Peyer's patch (tissue), 4 donors: Measurements from ENCODE around the gene SLC23A2. TPM values are rescaled to one million over a fixed set of nuclear protein-coding genes. Genes with fewer than 3 reads are reported as not detected.

ENCODE experiments used
- DNase-seq, 3 donors: peaks; one replicate each; pipeline ENCODE4 v3.0.0-alpha.2; 2017 to 2019
- H3K27ac ChIP-seq, 4 donors: fragments of 200-600 bp; sonication (generic); one replicate each; pipeline ENCODE4 v1.5.1; 2016 to 2019
- H3K27me3 ChIP-seq, 2 donors: fragments of 200-600 bp; sonication (generic); one replicate each; pipeline ENCODE4 v1.5.1; 2019
- H3K36me3 ChIP-seq, 3 donors: fragments of 200-600 bp; sonication (generic); one replicate each; pipeline ENCODE4 v1.5.1; 2016 to 2019
- H3K4me1 ChIP-seq, 4 donors: fragments of 200-600 bp; sonication (generic); one replicate each; pipeline ENCODE4 v1.5.1; 2016 to 2019
- H3K4me3 ChIP-seq, 4 donors: fragments of 200-600 bp; sonication (generic); 1 replicate in 3 of 4; 2 replicates in 1 of 4; pipeline ENCODE4 v1.5.1; 2016 to 2019; ENCODE audit warnings: mild to moderate bottlenecking in 1 of 4
- H3K9me3 ChIP-seq, 4 donors: fragments of 200-600 bp; sonication (generic); one replicate each; pipeline ENCODE4 v1.5.1; 2016 to 2019; ENCODE audit warnings: mild to moderate bottlenecking in 1 of 4
- POLR2A ChIP-seq, 2 donors: fragments of 450-650 bp; IDR thresholded peaks; one replicate each; pipeline ENCODE4 v1.5.1; 2017; ENCODE audit warnings: antibody characterized with exemption in 2 of 2, mild to moderate bottlenecking in 2 of 2, moderate library complexity in 2 of 2
- total RNA-seq, 4 donors: library from RNA; depleted of rRNA; stranded (reverse); fragments of >200 nt; gene quantifications; one replicate each; pipeline ENCODE4 v1.1.0, GENCODE V29; 2016
- TF ChIP-seq, protein P1 (sequence below), 6 experiments: fragments of 450-650 bp in 4 of 6; fragments of 200-600 bp in 2 of 6; sonication (generic) in 1 of 6; IDR thresholded peaks; one replicate each; pipeline ENCODE4 v1.5.1; 2017 to 2019; ENCODE audit warnings: antibody characterized with exemption in 6 of 6, mild to moderate bottlenecking in 3 of 6, moderate library complexity in 1 of 6

The SLC23A2 gene
- total RNA-seq, 4 donors from 2014 or later, result 4.2 to 18.2 (median 11.0) TPM

DNA sequence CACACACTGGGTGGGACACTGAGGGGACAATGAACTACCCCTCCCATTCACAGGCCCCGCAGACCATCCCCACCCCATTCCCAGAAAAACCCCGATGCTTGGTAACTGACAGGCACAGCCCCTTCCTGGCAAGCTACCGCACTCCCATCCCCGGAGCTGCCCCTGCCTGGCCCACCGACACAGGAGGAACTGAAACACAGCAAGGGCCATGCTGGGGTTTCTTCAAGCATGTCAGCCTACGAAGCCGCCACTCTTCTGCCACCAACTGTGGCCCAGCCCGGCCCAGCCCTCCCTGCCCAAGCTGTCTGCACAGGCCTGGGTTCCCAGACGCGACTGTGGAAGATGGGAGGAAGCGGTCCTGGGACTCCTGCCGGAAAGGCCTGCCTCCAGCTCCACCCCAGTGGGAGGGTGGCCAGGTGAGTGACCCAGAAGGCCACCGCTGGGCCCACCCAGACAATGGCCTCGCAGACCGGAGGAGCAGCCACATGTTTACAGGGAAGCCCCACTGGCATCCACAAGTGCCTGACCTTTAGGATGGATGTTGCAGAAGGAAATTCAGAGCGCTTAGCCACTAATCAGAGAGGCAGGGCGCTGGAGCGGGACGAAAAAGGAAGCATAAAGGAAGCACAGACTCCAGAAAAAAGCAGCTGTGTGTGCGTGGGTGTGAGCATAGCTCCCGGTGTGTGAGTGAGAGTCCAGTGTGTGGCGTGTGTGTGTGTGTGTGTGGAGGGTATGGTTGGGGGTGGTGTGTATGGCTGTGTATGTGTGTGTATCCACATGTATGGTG, 188.0 kb downstream of the SLC23A2 start:
- peak overlapping the region; percentile 84 to 95 (median 84) for H3K27ac ChIP-seq
- no peak for TF ChIP-seq POLR2A (IDR thresholded peaks at IDR 0.05)
- TF ChIP-seq, protein P1, sequence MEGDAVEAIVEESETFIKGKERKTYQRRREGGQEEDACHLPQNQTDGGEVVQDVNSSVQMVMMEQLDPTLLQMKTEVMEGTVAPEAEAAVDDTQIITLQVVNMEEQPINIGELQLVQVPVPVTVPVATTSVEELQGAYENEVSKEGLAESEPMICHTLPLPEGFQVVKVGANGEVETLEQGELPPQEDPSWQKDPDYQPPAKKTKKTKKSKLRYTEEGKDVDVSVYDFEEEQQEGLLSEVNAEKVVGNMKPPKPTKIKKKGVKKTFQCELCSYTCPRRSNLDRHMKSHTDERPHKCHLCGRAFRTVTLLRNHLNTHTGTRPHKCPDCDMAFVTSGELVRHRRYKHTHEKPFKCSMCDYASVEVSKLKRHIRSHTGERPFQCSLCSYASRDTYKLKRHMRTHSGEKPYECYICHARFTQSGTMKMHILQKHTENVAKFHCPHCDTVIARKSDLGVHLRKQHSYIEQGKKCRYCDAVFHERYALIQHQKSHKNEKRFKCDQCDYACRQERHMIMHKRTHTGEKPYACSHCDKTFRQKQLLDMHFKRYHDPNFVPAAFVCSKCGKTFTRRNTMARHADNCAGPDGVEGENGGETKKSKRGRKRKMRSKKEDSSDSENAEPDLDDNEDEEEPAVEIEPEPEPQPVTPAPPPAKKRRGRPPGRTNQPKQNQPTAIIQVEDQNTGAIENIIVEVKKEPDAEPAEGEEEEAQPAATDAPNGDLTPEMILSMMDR (IDR thresholded peaks at IDR 0.05), result no peak
- peaks cover 0 to 55% (median 43%) of the 10 kb centered on the region in 4 donors for H3K4me1 ChIP-seq
- no peaks in the 10 kb centered on the region for H3K9me3 ChIP-seq
- DNase-seq, result peak in 2 of 3 donors; percentile 80 to 83
- no peaks in the 10 kb centered on the region for H3K27me3 ChIP-seq
- H3K4me3 ChIP-seq, result peak overlapping the region in 3 of 4 donors; percentile 1 to 45 (median 29)
- H3K36me3 ChIP-seq, result no peaks in the 10 kb centered on the region

DNA sequence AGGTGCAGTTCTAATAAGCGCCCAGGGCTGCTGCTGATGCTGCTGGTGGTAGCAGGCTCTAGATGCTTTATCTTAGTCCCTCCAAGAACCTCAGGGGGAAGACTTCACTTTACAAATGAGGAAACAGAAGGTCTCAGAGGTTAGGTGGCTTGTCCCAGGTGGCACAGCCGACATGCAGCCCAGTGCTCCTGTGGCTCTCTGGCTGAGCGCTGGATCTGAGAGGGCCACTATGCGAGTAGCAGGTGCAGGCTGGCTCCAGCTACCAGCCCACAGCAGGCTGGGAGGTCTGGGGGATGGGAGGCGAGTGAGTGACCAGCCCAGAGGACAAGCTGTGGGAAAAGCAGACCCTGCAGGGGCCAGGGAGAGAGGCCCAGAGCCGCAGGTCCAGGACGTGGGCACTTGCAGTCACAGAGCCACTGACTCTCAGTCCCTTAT, 188.7 kb downstream of the SLC23A2 start:
- Histone ChIP-seq H3K27ac (peak overlapping the region; percentile 84 to 95 (median 84)), H3K36me3 (no peaks in the 10 kb centered on the region), H3K9me3 (no peaks in the 10 kb centered on the region), H3K27me3 (no peaks in the 10 kb centered on the region), H3K4me1 (peaks cover 0 to 55% (median 43%) of the 10 kb centered on the region in 4 donors), H3K4me3 (peak overlapping the region in 1 of 4 donors; percentile 45)
- DNase-seq, result peak in 2 of 3 donors; percentile 70 to 75
- TF ChIP-seq, protein P1 (IDR thresholded peaks at IDR 0.05), result no peak
- TF ChIP-seq POLR2A (IDR thresholded peaks at IDR 0.05), result no peak

DNA sequence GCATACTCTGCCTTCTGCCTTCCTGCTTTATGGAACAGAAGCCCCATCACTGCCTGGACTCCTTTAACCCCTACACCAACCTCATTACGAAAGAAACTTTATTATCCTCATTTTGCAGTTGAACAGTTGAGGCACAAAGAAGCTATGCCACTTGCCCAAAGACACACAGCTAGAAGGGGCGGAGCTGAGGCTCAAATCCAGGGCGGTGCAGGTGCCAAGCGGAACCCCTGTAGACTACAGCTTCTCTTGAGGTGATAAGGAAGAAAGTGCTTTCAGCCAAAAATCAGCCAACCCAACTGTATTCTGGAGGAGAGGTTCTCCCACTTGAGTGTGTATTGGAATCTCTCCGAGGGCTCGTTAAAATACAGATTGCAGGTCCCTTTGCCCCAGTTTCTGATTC, 189.1 kb downstream of the SLC23A2 start:
- Histone ChIP-seq H3K4me1 (peaks cover 0 to 55% (median 43%) of the 10 kb centered on the region in 4 donors), H3K9me3 (no peaks in the 10 kb centered on the region), H3K27me3 (no peaks in the 10 kb centered on the region), H3K4me3 (no peak overlapping the region), H3K27ac (peak overlapping the region; percentile 84 to 95 (median 84)), H3K36me3 (no peaks in the 10 kb centered on the region)
- DNase-seq, result no peak
- TF ChIP-seq, protein P1 (IDR thresholded peaks at IDR 0.05), result no peak
- no peak for TF ChIP-seq POLR2A (IDR thresholded peaks at IDR 0.05)

DNA sequence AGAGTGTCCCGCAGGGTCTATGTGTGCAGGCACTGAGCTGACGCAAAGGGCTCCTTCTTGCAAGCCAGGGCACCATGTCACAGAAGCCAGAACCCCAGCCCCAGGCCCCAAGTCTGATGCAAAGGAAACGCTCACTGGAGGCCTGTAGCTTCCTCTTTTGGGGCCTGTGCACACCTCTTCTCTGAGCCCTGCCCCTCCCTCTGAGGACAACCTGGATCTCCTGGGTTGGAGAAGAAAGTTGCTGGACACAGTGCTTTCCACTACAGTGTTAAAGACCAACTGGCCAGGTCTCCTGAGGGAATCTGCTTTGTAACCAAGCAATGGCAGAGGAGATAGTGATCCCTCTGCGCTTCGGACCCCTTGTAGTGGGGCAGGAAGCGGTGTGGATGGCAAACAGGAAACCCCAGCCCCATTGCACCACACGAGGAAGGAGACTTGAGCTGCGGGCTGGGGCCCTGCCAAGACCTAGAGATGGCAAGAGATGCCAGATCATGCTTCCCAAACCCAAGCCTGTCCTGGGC, 189.6 kb downstream of the SLC23A2 start:
- DNase-seq, result peak in 2 of 3 donors; percentile 87 to 91
- TF ChIP-seq, protein P1 (IDR thresholded peaks at IDR 0.05), result no peak
- TF ChIP-seq POLR2A (IDR thresholded peaks at IDR 0.05), result no peak
- Histone ChIP-seq H3K4me1 (peaks cover 0 to 55% (median 43%) of the 10 kb centered on the region in 4 donors), H3K4me3 (no peak overlapping the region), H3K27ac (peak overlapping the region; percentile 84 to 95 (median 84)), H3K27me3 (no peaks in the 10 kb centered on the region), H3K9me3 (no peaks in the 10 kb centered on the region), H3K36me3 (no peaks in the 10 kb centered on the region)

DNA sequence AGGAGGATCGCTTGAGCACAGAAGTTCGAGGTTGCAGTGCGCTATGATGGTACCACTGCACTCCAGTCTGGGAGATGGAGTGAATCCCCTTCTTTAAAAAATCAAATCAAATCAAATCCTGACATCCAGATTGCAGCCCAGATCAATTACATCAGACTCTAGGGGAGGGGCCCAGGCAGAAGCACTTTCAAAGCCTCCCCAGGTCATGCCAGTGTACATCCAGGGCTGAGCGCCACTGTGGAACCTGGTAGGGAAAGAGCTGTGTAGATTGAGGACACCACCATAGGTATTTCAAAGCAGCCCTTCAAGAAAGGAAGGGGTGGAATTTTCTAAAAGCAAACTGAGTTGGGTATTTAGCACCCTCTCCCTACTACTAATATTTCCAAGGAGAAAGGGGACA, 190.1 kb downstream of the SLC23A2 start:
- no peaks in the 10 kb centered on the region for H3K36me3 ChIP-seq
- H3K27ac ChIP-seq, result peak overlapping the region; percentile 84 to 95 (median 84)
- H3K4me3 ChIP-seq, result no peak overlapping the region
- TF ChIP-seq POLR2A (IDR thresholded peaks at IDR 0.05), result no peak
- TF ChIP-seq, protein P1 (IDR thresholded peaks at IDR 0.05), result no peak
- no peaks in the 10 kb centered on the region for H3K27me3 ChIP-seq
- no peaks in the 10 kb centered on the region for H3K9me3 ChIP-seq
- H3K4me1 ChIP-seq, result peaks cover 0 to 55% (median 43%) of the 10 kb centered on the region in 4 donors
- DNase-seq, result no peak
